ENCODE data around the gene KRTAP20-4.

The KRTAP20-4 gene

GRCh38 chr21:30612132-30612531 is 8.3 kb upstream of the KRTAP20-4 start:
- Histone ChIP-seq H3K9ac (ENCODE audit: low read length) (no peak overlapping the region), H3K4me1 (ENCODE audit: insufficient read depth, low read length, severe bottlenecking) (no peaks in the 10 kb centered on the region), H3K9me2 (ENCODE audit: low read depth, low read length) (no peaks in the 10 kb centered on the region), H3K27ac (ENCODE audit: low read depth, low read length, poor library complexity, severe bottlenecking) (no peak overlapping the region), H3K4me3 (ENCODE audit: low read depth, low read length, poor library complexity, severe bottlenecking) (no peak overlapping the region), H3K9me3 (ENCODE audit: low read length) (no peaks in the 10 kb centered on the region), H3K4me2 (ENCODE audit: low read length) (no peak overlapping the region), H3F3A (ENCODE audit: insufficient read depth, low read length) (no peaks in the 10 kb centered on the region), H3K27me3 (ENCODE audit: insufficient read depth, low read length) (no peaks in the 10 kb centered on the region), H4K20me1 (ENCODE audit: insufficient read depth, low read length) (no peaks in the 10 kb centered on the region), H3K79me2 (ENCODE audit: insufficient read depth, low read length) (no peaks in the 10 kb centered on the region), H3K36me3 (ENCODE audit: insufficient read depth, low read length) (no peaks in the 10 kb centered on the region), H2AFZ (ENCODE audit: low read length) (no peak overlapping the region)
- TF ChIP-seq EZH2 (IDR thresholded peaks at IDR 0.05; ENCODE audit: borderline replicate concordance, low read length) (no peak), CTCF (IDR thresholded peaks at IDR 0.05; ENCODE audit: low read length) (no peak)

DNA sequence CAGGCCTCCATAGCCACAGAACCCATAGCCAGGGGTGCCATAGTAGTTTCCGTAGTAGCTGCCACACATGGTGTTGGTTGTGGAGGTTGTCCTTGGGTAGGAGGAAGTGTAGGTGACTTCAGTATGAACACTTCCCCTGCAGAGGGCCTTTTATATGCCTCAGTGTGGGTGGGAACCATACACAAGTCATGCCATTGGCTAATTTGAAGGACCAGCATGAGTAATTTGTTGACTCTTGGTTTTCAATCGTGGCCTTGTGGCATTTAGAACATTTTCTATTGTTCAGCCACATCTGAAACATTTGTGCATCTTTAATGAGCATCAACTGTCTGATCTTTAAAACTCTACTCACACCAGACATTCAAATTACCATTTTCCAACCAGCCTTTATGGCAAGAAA is 6.6 kb upstream of the KRTAP20-4 start, which contains the start of gene KRTAP6-1:
TSS of gene KRTAP6-1 (minus strand) at position 95 of the 400 bp plus-strand sequence. CDS start at position 69, 26 bp downstream.
- no peak within 1 kb of the TSS for H3K9ac ChIP-seq (ENCODE audit: low read length)
- no peak within 1 kb of the TSS for H3K4me2 ChIP-seq (ENCODE audit: low read length)
- H2AFZ ChIP-seq (ENCODE audit: low read length) = no peak within 1 kb of the TSS
- H3K9me3 ChIP-seq (ENCODE audit: low read length) = no peaks in the 10 kb centered on the region
- no peaks in the 10 kb centered on the region for H3K36me3 ChIP-seq (ENCODE audit: insufficient read depth, low read length)
- no peaks in the 10 kb centered on the region for H4K20me1 ChIP-seq (ENCODE audit: insufficient read depth, low read length)
- TF ChIP-seq EZH2 (IDR thresholded peaks at IDR 0.05; ENCODE audit: borderline replicate concordance, low read length) (no peak), CTCF (IDR thresholded peaks at IDR 0.05; ENCODE audit: low read length) (no peak)
- H3K79me2 ChIP-seq (ENCODE audit: insufficient read depth, low read length) = no peaks in the 10 kb centered on the region
- no peaks in the 10 kb centered on the region for H3K27me3 ChIP-seq (ENCODE audit: insufficient read depth, low read length)
- no peaks in the 10 kb centered on the region for H3F3A ChIP-seq (ENCODE audit: insufficient read depth, low read length)
- no peaks in the 10 kb centered on the region for H3K4me1 ChIP-seq (ENCODE audit: insufficient read depth, low read length, severe bottlenecking)
- no peak within 1 kb of the TSS for H3K27ac ChIP-seq (ENCODE audit: low read depth, low read length, poor library complexity, severe bottlenecking)
- no peak within 1 kb of the TSS for H3K4me3 ChIP-seq (ENCODE audit: low read depth, low read length, poor library complexity, severe bottlenecking)
- no peaks in the 10 kb centered on the region for H3K9me2 ChIP-seq (ENCODE audit: low read depth, low read length)

- H3K4me2 ChIP-seq (ENCODE audit: low read length) = no peak overlapping the region
- H3K9me2 ChIP-seq (ENCODE audit: low read depth, low read length) = no peaks in the 10 kb centered on the region
- no peaks in the 10 kb centered on the region for H3K27me3 ChIP-seq (ENCODE audit: insufficient read depth, low read length)
- TF ChIP-seq EZH2 (IDR thresholded peaks at IDR 0.05; ENCODE audit: borderline replicate concordance, low read length) (no peak), CTCF (IDR thresholded peaks at IDR 0.05; ENCODE audit: low read length) (no peak)
- H3F3A ChIP-seq (ENCODE audit: insufficient read depth, low read length) = no peaks in the 10 kb centered on the region
- no peaks in the 10 kb centered on the region for H4K20me1 ChIP-seq (ENCODE audit: insufficient read depth, low read length)
- H3K36me3 ChIP-seq (ENCODE audit: insufficient read depth, low read length) = no peaks in the 10 kb centered on the region
- no peak overlapping the region for H3K9ac ChIP-seq (ENCODE audit: low read length)
- H3K4me1 ChIP-seq (ENCODE audit: insufficient read depth, low read length, severe bottlenecking) = no peaks in the 10 kb centered on the region
- H2AFZ ChIP-seq (ENCODE audit: low read length) = no peak overlapping the region
- H3K27ac ChIP-seq (ENCODE audit: low read depth, low read length, poor library complexity, severe bottlenecking) = no peak overlapping the region
- H3K9me3 ChIP-seq (ENCODE audit: low read length) = no peaks in the 10 kb centered on the region
- H3K79me2 ChIP-seq (ENCODE audit: insufficient read depth, low read length) = no peaks in the 10 kb centered on the region
- no peak overlapping the region for H3K4me3 ChIP-seq (ENCODE audit: low read depth, low read length, poor library complexity, severe bottlenecking)
Observed at GRCh38 chr21:30615199-30615598, 5.2 kb upstream of the KRTAP20-4 start.
